Measurements from ENCODE around the gene NUDT22. TPM values are rescaled to one million over a fixed set of nuclear protein-coding genes. Genes with fewer than 3 reads are reported as not detected.

NUDT22 gene
- total and polyA plus RNA-seq, 2 of the 8 experiments (the other 6 are each of a cell fraction or from before 2014, with no cell fraction given) = 43.4 to 69.0 TPM

DNA sequence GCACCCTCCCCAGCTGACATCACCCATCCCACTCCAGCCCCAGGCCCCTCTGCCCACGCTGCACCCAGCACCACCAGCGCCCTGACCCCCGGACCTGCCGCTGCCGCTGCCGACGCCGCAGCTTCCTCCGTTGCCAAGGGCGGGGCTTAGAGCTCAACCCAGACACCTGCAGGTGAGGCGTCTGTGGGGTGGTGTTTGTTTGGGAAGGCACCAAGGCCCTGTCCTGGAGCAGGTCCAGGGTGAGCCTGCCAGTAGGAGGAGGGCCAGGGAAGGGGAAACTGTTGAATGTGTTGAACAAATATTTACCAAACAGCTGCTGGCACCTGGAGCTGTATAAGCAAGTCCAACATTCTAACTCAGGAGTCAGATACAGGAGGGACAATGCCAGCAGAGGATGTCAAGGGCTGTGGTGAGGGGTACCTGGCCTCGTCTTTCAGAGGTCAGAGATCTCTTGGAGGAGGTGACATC is 11.4 kb downstream of the NUDT22 start:
- Histone ChIP-seq H3K4me3 (ENCODE audit: extremely low read depth in 1 of 4, insufficient read depth in 2 of 4, low read depth in 3 of 4, low read length in 4 of 4) (no peak overlapping the region), H3K4me2 (ENCODE audit: insufficient read depth in 1 of 2, low read depth in 2 of 2, low read length in 2 of 2) (no peak overlapping the region), H3K23me2 (ENCODE audit: low read depth, low read length) (peaks cover 18% of the 10 kb centered on the region), H2BK15ac (ENCODE audit: low read length) (no peak overlapping the region), H3K18ac (ENCODE audit: extremely low read depth, low read length) (no peak overlapping the region), H3K23ac (ENCODE audit: insufficient read length) (no peak overlapping the region), H2BK20ac (ENCODE audit: low read length) (no peak overlapping the region), H4K20me1 (replicated peaks in 1 of 2; ENCODE audit: control insufficient read depth in 1 of 2, insufficient read depth in 2 of 2, low read length in 2 of 2) (peaks cover 0 to 8% of the 10 kb centered on the region in 2 experiments), H3K27me3 (replicated peaks in 1 of 4; ENCODE audit: control insufficient read depth in 3 of 4, extremely low read depth in 1 of 4, insufficient read depth in 3 of 4, low read length in 3 of 4) (peaks cover 0 to 6% (median 3%) of the 10 kb centered on the region in 4 experiments; a peak in 4 of 7 replicates), H3K9ac (replicated peaks in 1 of 4; ENCODE audit: extremely low read depth in 1 of 4, low read depth in 3 of 4, low read length in 3 of 4) (no peak overlapping the region), H3K4me1 (replicated peaks in 1 of 4; ENCODE audit: control insufficient read depth in 3 of 4, insufficient read depth in 4 of 4, low read length in 3 of 4) (peaks cover 0 to 12% (median 6%) of the 10 kb centered on the region in 4 experiments; a peak in 6 of 7 replicates), H4K5ac (ENCODE audit: insufficient read length, low read depth, low read length) (no peak overlapping the region), H4K8ac (ENCODE audit: extremely low read depth, insufficient read depth, low read length) (no peak overlapping the region), H2AFZ (ENCODE audit: low read length) (no peak overlapping the region), H3K14ac (ENCODE audit: insufficient read length) (no peak overlapping the region), H2BK5ac (ENCODE audit: low read depth, low read length) (no peak overlapping the region), H3K79me2 (ENCODE audit: control insufficient read depth in 1 of 2, insufficient read depth in 2 of 2, low read length in 2 of 2) (peaks cover 0 to 3% of the 10 kb centered on the region in 2 experiments; a peak in 1 of 4 replicates), H2BK12ac (ENCODE audit: low read depth, low read length) (no peak overlapping the region), H3K36me3 (ENCODE audit: control insufficient read depth in 2 of 4, insufficient read depth in 4 of 4, low read length in 3 of 4) (peaks cover 0 to 5% (median 1%) of the 10 kb centered on the region in 4 experiments; a peak in 1 of 8 replicates), H3K4ac (replicated peaks; ENCODE audit: insufficient read length, low read depth, low read length) (no peak overlapping the region), H3K27ac (ENCODE audit: low read depth, low read length) (no peak overlapping the region), H3K9me3 (ENCODE audit: insufficient read depth in 2 of 2, low read depth in 1 of 2, low read length in 1 of 2) (no peaks in the 10 kb centered on the region), H4K91ac (replicated peaks; ENCODE audit: insufficient read length, low read length) (no peak overlapping the region), H2BK120ac (replicated peaks; ENCODE audit: low read depth, low read length) (no peak overlapping the region), H3K56ac (replicated peaks; ENCODE audit: insufficient read length, low read depth, low read length) (no peak overlapping the region), H2AK5ac (ENCODE audit: low read depth, low read length) (no peak overlapping the region), H3K79me1 (ENCODE audit: low read depth, low read length) (no peaks in the 10 kb centered on the region)
- POLR2A ChIA-PET (ENCODE audit: partially characterized antibody) = interaction anchor here (1.0 to 11.9 kb wide), 8 partner anchors 9 to 80 kb away, joined by 3 to 190 read pairs (median 4); partner anchors contain the start of genes FKBP2, PLCB3, PPP1R14B and PRDX5
- DNase-seq (ENCODE audit: low read depth in 1 of 2, low spot score in 2 of 2) (no peak), FAIRE-seq (no peak)
- WGBS, 2 experiments (ENCODE audit: extremely low coverage in 1 of 2, insufficient coverage in 1 of 2, insufficient read length in 1 of 2, insufficient replicate concordance in 2 of 2, low coverage in 1 of 2, low lambda C conversion rate in 2 of 2, missing lambda C conversion rate in 1 of 2) = 94% methylated on average over 11 of the region's 12 CpGs; no CpG with 5 or more reads in 1 of the 2 experiments
- no peak for TF ChIP-seq CEBPB (IDR thresholded peaks at IDR 0.05; ENCODE audit: low read depth, low read length)
- no peak for TF ChIP-seq NANOG (IDR thresholded peaks at IDR 0.05; ENCODE audit: insufficient read depth, low read depth, low read length, poor library complexity, severe bottlenecking)
- TF ChIP-seq CHD1 (IDR thresholded peaks at IDR 0.05; ENCODE audit: low read depth, low read length) = no peak
- no peak for TF ChIP-seq TAF1 (IDR thresholded peaks at IDR 0.05; ENCODE audit: low read depth, low read length)
- TF ChIP-seq KDM1A (IDR thresholded peaks at IDR 0.05; ENCODE audit: borderline replicate concordance, low read length) = no peak
- no peak for TF ChIP-seq POU5F1 (IDR thresholded peaks at IDR 0.05; ENCODE audit: low read depth, low read length)
- TF ChIP-seq ATF2 (IDR thresholded peaks at IDR 0.05; ENCODE audit: low read length) = no peak
- CTCF ChIA-PET (ENCODE audit: partially characterized antibody) = interaction anchor here (0.6 to 8.6 kb wide), 11 partner anchors 9 to 1495 kb away, joined by 3 to 51 read pairs (median 6); partner anchors contain the start of genes FERMT3, NUDT22, PLCB3 and PPP1R14B

Measured in H1 (cell line).